ENCODE measurements around the gene TSPAN16.
A peak's percentile ranks its signal among the peaks of the same experiment; 100 is the strongest.

Gene TSPAN16

GRCh38 chr19:11324079-11324661, 28.2 kb downstream of the TSPAN16 start:
- DNase-seq (ENCODE audit: low read depth in 1 of 2, low spot score in 1 of 2) = peak; percentile 100

GRCh38 chr19:11324748-11325389, 28.9 kb downstream of the TSPAN16 start:
- H3K4me3 ChIP-seq (replicated peaks; ENCODE audit: insufficient read depth, low read length) = no peak overlapping the region
- DNase-seq (ENCODE audit: low read depth in 1 of 2, low spot score in 1 of 2) = no peak
- peak overlapping the region; percentile 77 for H3K27ac ChIP-seq (replicated peaks)
- no peaks in the 10 kb centered on the region for H3K27me3 ChIP-seq (ENCODE audit: insufficient read depth, poor library complexity, severe bottlenecking)
- TF ChIP-seq SPI1 (IDR thresholded peaks at IDR 0.05; ENCODE audit: borderline replicate concordance, low read depth) (no peak), POLR2AphosphoS5 (IDR thresholded peaks at IDR 0.05; ENCODE audit: low read depth) (no peak), GABPA (IDR thresholded peaks at IDR 0.05; ENCODE audit: low read depth) (no peak)
- TF ChIP-seq, protein P1, sequence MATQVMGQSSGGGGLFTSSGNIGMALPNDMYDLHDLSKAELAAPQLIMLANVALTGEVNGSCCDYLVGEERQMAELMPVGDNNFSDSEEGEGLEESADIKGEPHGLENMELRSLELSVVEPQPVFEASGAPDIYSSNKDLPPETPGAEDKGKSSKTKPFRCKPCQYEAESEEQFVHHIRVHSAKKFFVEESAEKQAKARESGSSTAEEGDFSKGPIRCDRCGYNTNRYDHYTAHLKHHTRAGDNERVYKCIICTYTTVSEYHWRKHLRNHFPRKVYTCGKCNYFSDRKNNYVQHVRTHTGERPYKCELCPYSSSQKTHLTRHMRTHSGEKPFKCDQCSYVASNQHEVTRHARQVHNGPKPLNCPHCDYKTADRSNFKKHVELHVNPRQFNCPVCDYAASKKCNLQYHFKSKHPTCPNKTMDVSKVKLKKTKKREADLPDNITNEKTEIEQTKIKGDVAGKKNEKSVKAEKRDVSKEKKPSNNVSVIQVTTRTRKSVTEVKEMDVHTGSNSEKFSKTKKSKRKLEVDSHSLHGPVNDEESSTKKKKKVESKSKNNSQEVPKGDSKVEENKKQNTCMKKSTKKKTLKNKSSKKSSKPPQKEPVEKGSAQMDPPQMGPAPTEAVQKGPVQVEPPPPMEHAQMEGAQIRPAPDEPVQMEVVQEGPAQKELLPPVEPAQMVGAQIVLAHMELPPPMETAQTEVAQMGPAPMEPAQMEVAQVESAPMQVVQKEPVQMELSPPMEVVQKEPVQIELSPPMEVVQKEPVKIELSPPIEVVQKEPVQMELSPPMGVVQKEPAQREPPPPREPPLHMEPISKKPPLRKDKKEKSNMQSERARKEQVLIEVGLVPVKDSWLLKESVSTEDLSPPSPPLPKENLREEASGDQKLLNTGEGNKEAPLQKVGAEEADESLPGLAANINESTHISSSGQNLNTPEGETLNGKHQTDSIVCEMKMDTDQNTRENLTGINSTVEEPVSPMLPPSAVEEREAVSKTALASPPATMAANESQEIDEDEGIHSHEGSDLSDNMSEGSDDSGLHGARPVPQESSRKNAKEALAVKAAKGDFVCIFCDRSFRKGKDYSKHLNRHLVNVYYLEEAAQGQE (IDR thresholded peaks at IDR 0.05; ENCODE audit: insufficient replicate concordance, low read depth) = no peak
- TF ChIP-seq, protein P2, sequence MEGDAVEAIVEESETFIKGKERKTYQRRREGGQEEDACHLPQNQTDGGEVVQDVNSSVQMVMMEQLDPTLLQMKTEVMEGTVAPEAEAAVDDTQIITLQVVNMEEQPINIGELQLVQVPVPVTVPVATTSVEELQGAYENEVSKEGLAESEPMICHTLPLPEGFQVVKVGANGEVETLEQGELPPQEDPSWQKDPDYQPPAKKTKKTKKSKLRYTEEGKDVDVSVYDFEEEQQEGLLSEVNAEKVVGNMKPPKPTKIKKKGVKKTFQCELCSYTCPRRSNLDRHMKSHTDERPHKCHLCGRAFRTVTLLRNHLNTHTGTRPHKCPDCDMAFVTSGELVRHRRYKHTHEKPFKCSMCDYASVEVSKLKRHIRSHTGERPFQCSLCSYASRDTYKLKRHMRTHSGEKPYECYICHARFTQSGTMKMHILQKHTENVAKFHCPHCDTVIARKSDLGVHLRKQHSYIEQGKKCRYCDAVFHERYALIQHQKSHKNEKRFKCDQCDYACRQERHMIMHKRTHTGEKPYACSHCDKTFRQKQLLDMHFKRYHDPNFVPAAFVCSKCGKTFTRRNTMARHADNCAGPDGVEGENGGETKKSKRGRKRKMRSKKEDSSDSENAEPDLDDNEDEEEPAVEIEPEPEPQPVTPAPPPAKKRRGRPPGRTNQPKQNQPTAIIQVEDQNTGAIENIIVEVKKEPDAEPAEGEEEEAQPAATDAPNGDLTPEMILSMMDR (IDR thresholded peaks at IDR 0.05; ENCODE audit: insufficient read depth, low read length) = no peak

More at GRCh38 chr19:11324079-11324661, 28.2 kb downstream of the TSPAN16 start:
- Histone ChIP-seq H3K27me3 (ENCODE audit: insufficient read depth, poor library complexity, severe bottlenecking) (no peaks in the 10 kb centered on the region), H3K27ac (replicated peaks) (peak overlapping the region; percentile 93), H3K4me3 (replicated peaks; ENCODE audit: insufficient read depth, low read length) (no peak overlapping the region)
- peak; percentile 59 for TF ChIP-seq GABPA (IDR thresholded peaks at IDR 0.05; ENCODE audit: low read depth)
- TF ChIP-seq, protein P2 (IDR thresholded peaks at IDR 0.05; ENCODE audit: insufficient read depth, low read length) = no peak
- TF ChIP-seq, protein P1 (IDR thresholded peaks at IDR 0.05; ENCODE audit: insufficient replicate concordance, low read depth) = peak; percentile 69
- TF ChIP-seq POLR2AphosphoS5 (IDR thresholded peaks at IDR 0.05; ENCODE audit: low read depth) = peak; percentile 99
- TF ChIP-seq SPI1 (IDR thresholded peaks at IDR 0.05; ENCODE audit: borderline replicate concordance, low read depth) = peak; percentile 66; the same call in 1 of the 2 replicates

DNA sequence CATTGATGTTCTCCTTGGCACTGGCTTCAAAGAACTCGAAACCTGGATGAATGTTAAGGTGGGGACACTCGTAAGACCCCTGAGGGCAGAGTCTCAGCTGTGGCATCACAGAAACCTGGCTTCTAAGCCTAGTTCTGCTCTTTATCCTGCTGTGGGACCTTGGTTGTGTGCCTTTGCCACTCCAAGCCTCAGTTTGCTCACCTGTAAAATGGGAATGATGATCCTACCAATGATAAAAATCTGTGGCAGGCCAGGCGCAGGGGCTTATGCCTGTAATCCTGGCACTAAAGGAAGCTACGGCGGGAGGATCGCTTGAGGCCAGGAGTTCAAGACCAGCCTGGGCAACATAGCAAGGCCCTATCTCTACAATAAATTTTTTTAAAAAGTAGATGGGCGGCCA, 29.6 kb downstream of the TSPAN16 start:
- H3K27ac ChIP-seq (replicated peaks) = peak overlapping the region; percentile 77
- H3K4me3 ChIP-seq (replicated peaks; ENCODE audit: insufficient read depth, low read length) = no peak overlapping the region
- TF ChIP-seq, protein P1 (IDR thresholded peaks at IDR 0.05; ENCODE audit: insufficient replicate concordance, low read depth) = no peak
- TF ChIP-seq POLR2AphosphoS5 (IDR thresholded peaks at IDR 0.05; ENCODE audit: low read depth) (no peak), GABPA (IDR thresholded peaks at IDR 0.05; ENCODE audit: low read depth) (no peak), SPI1 (IDR thresholded peaks at IDR 0.05; ENCODE audit: borderline replicate concordance, low read depth) (no peak)
- TF ChIP-seq, protein P2 (IDR thresholded peaks at IDR 0.05; ENCODE audit: insufficient read depth, low read length) = no peak

More for the DNA sequence above, 29.6 kb downstream of the TSPAN16 start:
- no peak for DNase-seq (ENCODE audit: low read depth in 1 of 2, low spot score in 1 of 2)
- H3K27me3 ChIP-seq (ENCODE audit: insufficient read depth, poor library complexity, severe bottlenecking) = no peaks in the 10 kb centered on the region

Data from HL-60 (cell line).